AG04449 (cell line): ENCODE results near the gene PSME1.

Source experiments
- CTCF ChIA-PET: fragments of 350-600 bp; formaldehyde crosslinking; extraction: SDS; loops from one replicate; lab custom pipeline; 2021; ENCODE audit warnings: antibody characterized with exemption; lab: Yijun Ruan, JAX
- POLR2A ChIA-PET: fragments of 400-600, 350-600 bp; formaldehyde crosslinking; extraction: SDS; loops from one replicate; lab custom pipeline; 2020; ENCODE audit warnings: antibody characterized with exemption, inconsistent platforms; lab: Yijun Ruan, JAX
- DNase-seq: peaks from one replicate; pipeline ENCODE4 v3.0.0-alpha.2; 2010; ENCODE audit warnings: low read depth, low spot score
- H3K4me3 ChIP-seq: 2 replicates; pipeline ENCODE4 v1.5.1; 2011; ENCODE audit warnings: low read depth, mild to moderate bottlenecking, control low read depth, low read length
- TF ChIP-seq, protein P1 (sequence below): IDR thresholded peaks from one replicate; pipeline ENCODE4 v1.5.1; 2011; ENCODE audit warnings: mild to moderate bottlenecking, moderate library complexity, low read length, control low read depth, inconsistent platforms; ENCODE audit not compliant: insufficient read depth; ENCODE audit errors: missing control alignments

The PSME1 gene

DNA sequence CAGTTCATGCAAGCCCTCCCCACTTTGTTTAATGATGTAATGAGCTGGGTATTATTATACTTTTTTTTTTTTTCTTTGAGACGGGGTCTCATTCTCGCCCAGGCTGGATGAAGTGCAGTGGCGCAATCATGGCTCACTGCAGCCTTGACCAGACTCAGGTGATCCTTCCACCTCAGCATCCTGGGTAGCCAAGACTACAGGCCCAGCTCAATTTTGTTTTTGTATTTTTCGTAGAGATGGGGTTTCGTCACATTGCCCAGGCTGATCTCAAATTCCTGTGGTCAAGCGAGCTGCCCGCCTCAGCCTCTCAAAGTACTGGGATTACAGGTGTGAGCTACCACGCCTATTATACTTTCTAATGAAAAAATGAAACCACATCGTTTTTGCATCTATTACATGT is 25.9 kb upstream of the PSME1 start:
- no peak overlapping the region for H3K4me3 ChIP-seq
- ChIA-PET CTCF (interaction anchor here (0.8 to 7.7 kb wide), 13 partner anchors 10 to 187 kb away, joined by 3 to 247 read pairs (median 15); partner anchors contain the start of genes CARMIL3, EMC9, IRF9 and PCK2), POLR2A (no interaction called here)
- TF ChIP-seq, protein P1, sequence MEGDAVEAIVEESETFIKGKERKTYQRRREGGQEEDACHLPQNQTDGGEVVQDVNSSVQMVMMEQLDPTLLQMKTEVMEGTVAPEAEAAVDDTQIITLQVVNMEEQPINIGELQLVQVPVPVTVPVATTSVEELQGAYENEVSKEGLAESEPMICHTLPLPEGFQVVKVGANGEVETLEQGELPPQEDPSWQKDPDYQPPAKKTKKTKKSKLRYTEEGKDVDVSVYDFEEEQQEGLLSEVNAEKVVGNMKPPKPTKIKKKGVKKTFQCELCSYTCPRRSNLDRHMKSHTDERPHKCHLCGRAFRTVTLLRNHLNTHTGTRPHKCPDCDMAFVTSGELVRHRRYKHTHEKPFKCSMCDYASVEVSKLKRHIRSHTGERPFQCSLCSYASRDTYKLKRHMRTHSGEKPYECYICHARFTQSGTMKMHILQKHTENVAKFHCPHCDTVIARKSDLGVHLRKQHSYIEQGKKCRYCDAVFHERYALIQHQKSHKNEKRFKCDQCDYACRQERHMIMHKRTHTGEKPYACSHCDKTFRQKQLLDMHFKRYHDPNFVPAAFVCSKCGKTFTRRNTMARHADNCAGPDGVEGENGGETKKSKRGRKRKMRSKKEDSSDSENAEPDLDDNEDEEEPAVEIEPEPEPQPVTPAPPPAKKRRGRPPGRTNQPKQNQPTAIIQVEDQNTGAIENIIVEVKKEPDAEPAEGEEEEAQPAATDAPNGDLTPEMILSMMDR = no peak
- DNase-seq = no peak

DNA sequence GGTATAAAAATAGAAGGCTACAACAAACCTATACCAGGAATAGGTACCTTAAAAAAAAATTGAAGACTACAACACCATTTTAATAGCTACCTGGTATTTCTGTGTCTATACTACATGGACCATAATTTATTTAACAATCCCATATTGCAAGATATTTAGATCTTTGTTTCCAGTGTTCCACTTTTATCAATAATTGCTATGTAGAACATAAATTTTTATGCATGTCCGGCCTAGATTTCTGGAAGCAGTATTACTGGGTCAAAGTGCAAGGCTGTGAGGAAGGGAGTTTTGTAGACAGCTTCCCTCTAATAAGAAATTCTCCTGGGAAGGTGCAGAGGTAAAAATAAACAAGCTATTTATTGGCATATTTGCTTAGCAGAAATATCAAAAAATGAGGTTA is 25.5 kb upstream of the PSME1 start:
- CTCF ChIA-PET = interaction anchor here (0.8 to 7.7 kb wide), 13 partner anchors 8 to 187 kb away, joined by 3 to 247 read pairs (median 15); partner anchors contain the start of genes CARMIL3, EMC9, IRF9 and PCK2
- no peak overlapping the region for H3K4me3 ChIP-seq
- TF ChIP-seq, protein P1 = no peak
- DNase-seq = no peak
- POLR2A ChIA-PET = no interaction called here

DNA sequence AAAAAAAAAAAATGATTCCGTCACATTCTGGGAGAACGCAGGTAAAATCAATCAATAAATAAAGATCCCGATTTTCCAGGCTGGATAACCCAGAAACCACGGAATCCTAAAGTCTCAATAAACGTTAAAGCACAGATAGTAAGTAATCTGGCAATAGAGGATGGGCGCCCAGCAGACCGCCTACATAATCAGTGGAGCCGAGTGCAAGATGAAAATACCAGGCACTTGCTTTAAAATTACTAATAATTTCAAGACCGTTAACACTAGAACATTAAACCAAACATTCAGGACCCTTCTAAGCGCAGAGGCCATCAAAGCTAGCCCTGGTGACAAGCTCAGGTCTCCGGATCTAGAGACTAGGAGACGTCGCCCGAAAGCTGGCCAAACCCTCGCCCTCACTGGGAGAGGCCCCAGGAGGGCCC is 22.6 kb upstream of the PSME1 start:
- TF ChIP-seq, protein P1 = no peak
- H3K4me3 ChIP-seq = peak overlapping the region; percentile 73
- no peak for DNase-seq
- ChIA-PET CTCF (interaction anchor here (0.6 to 4.7 kb wide), 9 partner anchors 16 to 194 kb away, joined by 3 to 30 read pairs (median 3); partner anchors contain the start of genes CIDEB, IRF9 and RABGGTA), POLR2A (interaction anchor here (1.5 to 2.6 kb wide), 6 partner anchors 8 to 55 kb away, joined by 4 to 44 read pairs (median 8); partner anchors contain the start of genes PCK2, PSME2 and RNF31)

DNA sequence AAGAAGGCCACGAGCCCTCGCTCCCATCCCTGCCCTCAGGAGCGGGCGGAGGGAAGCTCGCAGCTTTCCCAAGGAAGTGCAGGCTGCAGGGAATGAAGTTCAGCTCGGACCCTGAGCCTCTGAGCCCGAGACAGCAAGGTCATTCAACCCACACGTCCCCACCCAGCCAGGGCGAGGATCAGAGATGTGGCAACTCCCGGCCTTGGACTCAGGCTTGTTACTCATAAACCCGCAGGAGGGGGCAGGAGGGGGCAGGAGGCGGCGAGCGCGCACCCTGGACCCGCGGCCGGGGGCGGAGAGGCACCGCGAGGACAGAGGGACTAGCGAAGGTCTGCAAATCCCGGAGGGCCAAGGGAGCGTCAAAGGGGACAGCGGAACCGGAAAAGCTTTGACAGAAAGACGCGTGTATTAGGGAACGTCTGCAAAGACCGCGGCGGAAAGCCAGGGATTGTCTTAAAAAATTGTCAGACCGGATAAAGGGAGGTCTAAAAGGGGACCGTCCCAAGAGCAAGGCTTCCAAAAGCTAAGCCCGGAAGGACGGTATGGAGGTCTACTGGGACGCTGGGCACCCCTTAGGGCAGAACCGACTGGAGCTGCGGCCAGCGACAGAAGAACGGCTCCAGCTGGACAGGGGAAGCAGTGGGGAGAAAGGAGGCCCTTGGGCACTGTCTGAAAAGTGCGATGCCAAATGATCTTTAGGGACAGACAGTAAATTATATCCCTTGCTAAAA is 22.0 kb upstream of the PSME1 start:
- TF ChIP-seq, protein P1 = no peak
- no peak for DNase-seq
- ChIA-PET CTCF (interaction anchor here (0.6 to 4.7 kb wide), 13 partner anchors 17 to 194 kb away, joined by 3 to 30 read pairs (median 4); partner anchors contain the start of genes CARMIL3, CIDEB, EMC9 and IRF9), POLR2A (interaction anchor here (0.9 to 2.6 kb wide), 14 partner anchors 9 to 194 kb away, joined by 3 to 44 read pairs (median 6); partner anchors contain the start of genes EMC9, IRF9, PCK2 and PSME1)
- H3K4me3 ChIP-seq = peak overlapping the region; percentile 73

DNA sequence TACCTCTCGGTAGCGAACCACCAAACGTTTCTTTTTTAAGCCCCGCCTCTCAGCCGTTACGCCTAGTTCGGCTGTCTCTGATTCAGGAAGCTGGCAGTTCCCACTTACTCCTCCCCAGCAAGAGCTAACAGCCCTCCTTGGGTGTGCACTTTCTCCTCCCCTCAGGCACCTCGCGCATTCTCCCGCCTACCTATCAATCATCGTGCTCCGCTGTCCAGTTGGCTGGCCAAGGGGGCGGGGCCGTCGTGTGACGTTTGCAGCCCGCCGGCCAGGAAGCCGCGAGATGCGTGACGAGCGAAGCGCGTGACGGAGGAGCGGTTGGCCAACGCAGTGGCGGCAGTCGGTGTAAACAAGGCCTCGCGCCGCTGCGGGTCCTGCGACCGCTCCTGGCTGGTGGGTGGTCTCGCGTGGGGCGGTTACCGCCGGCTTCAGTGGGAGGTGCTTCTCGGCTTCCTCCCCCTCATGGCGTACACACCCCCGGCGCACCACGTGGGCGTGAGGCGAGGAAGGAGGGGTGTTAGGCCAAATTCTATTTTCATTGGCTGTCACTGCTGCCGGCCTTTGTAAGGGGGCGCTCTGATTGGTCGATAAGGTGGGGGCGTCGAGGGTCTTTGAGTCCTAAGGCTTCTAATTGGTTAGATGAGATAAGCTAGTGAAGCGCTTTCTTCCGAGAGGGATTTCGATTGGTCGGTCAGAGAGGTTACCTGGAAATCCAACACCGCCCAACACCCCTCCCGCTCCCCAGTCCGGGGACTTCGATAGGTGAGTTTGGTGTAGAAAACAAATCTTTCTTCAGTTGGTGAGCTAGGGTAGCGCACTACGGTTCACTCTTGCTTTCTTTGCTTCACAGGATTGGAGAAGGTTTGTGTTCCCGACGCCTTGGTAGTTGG is 21.2 kb upstream of the PSME1 start, which contains the start of the genes DCAF11 and NRL:
Gene DCAF11, plus strand, starts transcription at position 246 of the 890 bp plus-strand sequence. CDS start 818 bp downstream, outside the sequence.
Gene NRL, minus strand, starts transcription at position 418 of the 890 bp plus-strand sequence. CDS start 32,101 bp downstream, outside the sequence.
- TF ChIP-seq, protein P1 = no peak
- DNase-seq = peak; percentile 99
- ChIA-PET CTCF (interaction anchor here (0.7 to 4.7 kb wide), 14 partner anchors 19 to 193 kb away, joined by 3 to 30 read pairs (median 4); partner anchors contain the start of genes CARMIL3, CIDEB, EMC9 and IRF9), POLR2A (interaction anchor here (0.6 to 2.6 kb wide), 16 partner anchors 9 to 193 kb away, joined by 3 to 44 read pairs (median 5); partner anchors contain the start of genes CHMP4A, EMC9, IPO4 and IRF9)
- peak within 1 kb of the TSS; percentile 96 for H3K4me3 ChIP-seq
